IMR-90 (cell line): ENCODE results near the gene CPSF2.

Source experiments
- CEBPB ChIP-seq: IDR thresholded peaks from 2 replicates; pipeline ENCODE4 v1.6.1; 2012; ENCODE audit warnings: low read depth, low read length, improper control_type of control experiment
- CHD1 ChIP-seq: IDR thresholded peaks from 2 replicates; pipeline ENCODE4 v1.6.1; 2012; ENCODE audit warnings: low read depth, low read length, improper control_type of control experiment
- CTCF ChIP-seq: conservative IDR thresholded peaks from 2 replicates; pipeline ENCODE4 v1.5.1; 2012; ENCODE audit warnings: mild to moderate bottlenecking, low read depth, low read length, improper control_type of control experiment
- MAFK ChIP-seq: IDR thresholded peaks from 2 replicates; pipeline ENCODE4 v1.6.1; 2012; ENCODE audit warnings: low read depth, low read length, improper control_type of control experiment
- MAZ ChIP-seq: IDR thresholded peaks from 2 replicates; pipeline ENCODE4 v1.6.1; 2012; ENCODE audit warnings: low read depth, mild to moderate bottlenecking, low read length, improper control_type of control experiment, moderate library complexity, borderline replicate concordance
- MXI1 ChIP-seq: IDR thresholded peaks from 2 replicates; pipeline ENCODE4 v1.6.1; 2012; ENCODE audit warnings: low read depth, mild to moderate bottlenecking, low read length, moderate library complexity, borderline replicate concordance
- NFE2L2 ChIP-seq: fragments of 150-350 bp; IDR thresholded peaks from 2 replicates; pipeline ENCODE4 v1.6.1; 2016; ENCODE audit warnings: low read depth, mild to moderate bottlenecking, low read length
- POLR2A ChIP-seq: IDR thresholded peaks from 2 replicates; pipeline ENCODE4 v1.6.1; 2012; ENCODE audit warnings: mild to moderate bottlenecking, low read depth, low read length
- RAD21 ChIP-seq: IDR thresholded peaks from 2 replicates; pipeline ENCODE4 v1.6.1; 2012; ENCODE audit warnings: low read length, improper control_type of control experiment
- RCOR1 ChIP-seq: IDR thresholded peaks from 2 replicates; pipeline ENCODE4 v1.6.1; 2012; ENCODE audit warnings: mild to moderate bottlenecking, low read length, improper control_type of control experiment; ENCODE audit not compliant: insufficient replicate concordance
- RFX5 ChIP-seq: IDR thresholded peaks from 2 replicates; pipeline ENCODE4 v1.8.0; 2012; ENCODE audit warnings: low read depth, mild to moderate bottlenecking, low read length, moderate library complexity
- SMC3 ChIP-seq: fragments of 150-350 bp; IDR thresholded peaks from 2 replicates; pipeline ENCODE4 v1.6.1; 2016; ENCODE audit warnings: low read depth, mild to moderate bottlenecking, antibody characterized with exemption, low read length, moderate library complexity
- USF2 ChIP-seq: fragments of 150-350 bp; IDR thresholded peaks from 2 replicates; pipeline ENCODE4 v1.6.1; 2017; ENCODE audit warnings: mild to moderate bottlenecking, antibody characterized with exemption, low read length, low read depth
- TF ChIP-seq, protein P1 (sequence below): fragments of 150-350 bp; IDR thresholded peaks from 2 replicates; pipeline ENCODE4 v1.6.1; 2016; ENCODE audit warnings: low read depth, mild to moderate bottlenecking, low read length, moderate library complexity, borderline replicate concordance

GRCh38 chr14:92207928-92208265 lies 86.1 kb downstream of the CPSF2 start:
- TF ChIP-seq POLR2A (no peak), CTCF (no peak), MXI1 (no peak), MAZ (no peak), CEBPB (no peak), RAD21 (no peak), CHD1 (no peak), RFX5 (no peak), NFE2L2 (no peak), RCOR1 (no peak), SMC3 (no peak), USF2 (no peak), MAFK (no peak)
- TF ChIP-seq, protein P1, sequence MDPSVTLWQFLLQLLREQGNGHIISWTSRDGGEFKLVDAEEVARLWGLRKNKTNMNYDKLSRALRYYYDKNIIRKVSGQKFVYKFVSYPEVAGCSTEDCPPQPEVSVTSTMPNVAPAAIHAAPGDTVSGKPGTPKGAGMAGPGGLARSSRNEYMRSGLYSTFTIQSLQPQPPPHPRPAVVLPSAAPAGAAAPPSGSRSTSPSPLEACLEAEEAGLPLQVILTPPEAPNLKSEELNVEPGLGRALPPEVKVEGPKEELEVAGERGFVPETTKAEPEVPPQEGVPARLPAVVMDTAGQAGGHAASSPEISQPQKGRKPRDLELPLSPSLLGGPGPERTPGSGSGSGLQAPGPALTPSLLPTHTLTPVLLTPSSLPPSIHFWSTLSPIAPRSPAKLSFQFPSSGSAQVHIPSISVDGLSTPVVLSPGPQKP: no peak
